H1 (cell line): ENCODE measurements around the gene ZNF385C. TPM values are rescaled to one million over a fixed set of nuclear protein-coding genes. Genes with fewer than 3 reads are reported as not detected.

Source experiments
- CTCF ChIA-PET: fragments of 300-600 bp; sonication (Branson Sonifier 250); formaldehyde crosslinking; loops from one replicate; lab custom pipeline; 2021; ENCODE audit not compliant: partially characterized antibody; lab: Charles Lee
- POLR2A ChIA-PET: fragments of 300-600 bp; sonication (Branson Sonifier 250); formaldehyde crosslinking; loops from one replicate; lab custom pipeline; 2021; ENCODE audit warnings: inconsistent platforms; ENCODE audit not compliant: partially characterized antibody; lab: Charles Lee
- DNase-seq, 2 experiments: peaks; one replicate each; pipeline versions ENCODE4 v3.0.0 to v3.0.0-alpha.2; 2010 to 2022; ENCODE audit warnings: low spot score in 2 of 2, low read depth in 1 of 2, mixed read lengths in 1 of 2
- FAIRE-seq: peaks from 2 replicates; lab custom pipeline; 2011; peaks lifted over from hg19 to GRCh38; lab: Jason Lieb, UNC
- H2AFZ ChIP-seq: 2 replicates; pipeline ENCODE4 v1.8.1; 2012; ENCODE audit warnings: low read length, inconsistent platforms
- H2AK5ac ChIP-seq: 2 replicates; pipeline ENCODE4 v1.6.1; 2013; ENCODE audit warnings: low read depth, low read length
- H2BK120ac ChIP-seq: replicated peaks from 2 replicates; pipeline ENCODE3; 2013; ENCODE audit warnings: low read depth, low read length, inconsistent platforms
- H2BK12ac ChIP-seq: 2 replicates; pipeline ENCODE4 v1.6.1; 2013; ENCODE audit warnings: low read depth, low read length
- H2BK15ac ChIP-seq: 2 replicates; pipeline ENCODE4 v1.6.1; 2013; ENCODE audit warnings: low read length
- H2BK20ac ChIP-seq: 2 replicates; pipeline ENCODE4 v1.6.1; 2013; ENCODE audit warnings: low read length
- H2BK5ac ChIP-seq: 2 replicates; pipeline ENCODE4 v1.6.1; 2013; ENCODE audit warnings: low read depth, low read length
- H3K14ac ChIP-seq: 2 replicates; pipeline ENCODE4 v1.6.1; 2013; ENCODE audit warnings: inconsistent platforms; ENCODE audit not compliant: insufficient read length
- H3K18ac ChIP-seq: 2 replicates; pipeline ENCODE4 v1.6.1; 2013; ENCODE audit warnings: low read length; ENCODE audit errors: extremely low read depth
- H3K23ac ChIP-seq: 2 replicates; pipeline ENCODE4 v1.6.1; 2013; ENCODE audit warnings: inconsistent platforms; ENCODE audit not compliant: insufficient read length
- H3K23me2 ChIP-seq: 2 replicates; pipeline ENCODE4 v1.6.1; 2013; ENCODE audit warnings: low read depth, low read length
- H3K27ac ChIP-seq: 2 replicates; pipeline ENCODE4 v1.6.1; 2011; ENCODE audit warnings: low read depth, low read length, inconsistent platforms
- H3K27me3 ChIP-seq, 4 experiments: replicated peaks in 1 of 4; 1 replicate in 1 of 4; 2 replicates in 3 of 4; pipeline versions ENCODE4 v1.6.1 to v1.8.1; 2011 to 2013; ENCODE audit warnings: low read length in 3 of 4, mild to moderate bottlenecking in 3 of 4, inconsistent platforms in 2 of 4, mixed read lengths in 2 of 4, moderate library complexity in 1 of 4; ENCODE audit not compliant: control insufficient read depth in 3 of 4, insufficient read depth in 3 of 4; ENCODE audit errors: extremely low read depth in 1 of 4
- H3K36me3 ChIP-seq, 4 experiments: 2 replicates each; pipeline versions ENCODE4 v1.6.1 to v1.8.1; 2011 to 2013; ENCODE audit warnings: mild to moderate bottlenecking in 4 of 4, low read length in 3 of 4, moderate library complexity in 2 of 4, control low read depth in 1 of 4, inconsistent platforms in 1 of 4; ENCODE audit not compliant: insufficient read depth in 4 of 4, control insufficient read depth in 2 of 4
- H3K4ac ChIP-seq: replicated peaks from 2 replicates; pipeline ENCODE3; 2013; ENCODE audit warnings: low read length, low read depth, mixed read lengths, inconsistent platforms; ENCODE audit not compliant: insufficient read length
- H3K4me1 ChIP-seq, 4 experiments: replicated peaks in 1 of 4; 1 replicate in 1 of 4; 2 replicates in 3 of 4; pipeline versions ENCODE4 v1.6.1 to v1.8.1; 2011 to 2013; ENCODE audit warnings: low read length in 3 of 4, inconsistent platforms in 2 of 4, mixed read lengths in 1 of 4; ENCODE audit not compliant: insufficient read depth in 4 of 4, control insufficient read depth in 3 of 4
- H3K4me2 ChIP-seq, 2 experiments: 2 replicates each; pipeline versions ENCODE4 v1.6.1 to v1.8.1; 2011 to 2013; ENCODE audit warnings: low read depth in 2 of 2, low read length in 2 of 2, control low read depth in 1 of 2, inconsistent platforms in 1 of 2, mild to moderate bottlenecking in 1 of 2; ENCODE audit not compliant: insufficient read depth in 1 of 2
- H3K4me3 ChIP-seq, 4 experiments: fragments of 200-600, 300-600 bp in 1 of 4; sonication (generic), shearing (Covaris generic), sonication (Bioruptor Twin) in 1 of 4; 2 replicates each; pipeline versions ENCODE4 v1.5.1 to v1.8.1; 2011 to 2016; ENCODE audit warnings: low read length in 4 of 4, low read depth in 3 of 4, control low read depth in 2 of 4, inconsistent platforms in 2 of 4, mild to moderate bottlenecking in 2 of 4, mixed read lengths in 1 of 4, moderate library complexity in 1 of 4; ENCODE audit not compliant: insufficient read depth in 2 of 4; ENCODE audit errors: extremely low read depth in 1 of 4
- H3K56ac ChIP-seq: replicated peaks from 2 replicates; pipeline ENCODE3; 2013; ENCODE audit warnings: low read depth, mild to moderate bottlenecking, mixed read lengths, low read length, inconsistent platforms; ENCODE audit not compliant: insufficient read length
- H3K79me1 ChIP-seq: 2 replicates; pipeline ENCODE4 v1.6.1; 2013; ENCODE audit warnings: low read depth, low read length, control low read depth
- H3K79me2 ChIP-seq, 2 experiments: 2 replicates each; pipeline versions ENCODE4 v1.6.1 to v1.8.1; 2012 to 2013; ENCODE audit warnings: low read length in 2 of 2, mild to moderate bottlenecking in 2 of 2, inconsistent platforms in 1 of 2; ENCODE audit not compliant: insufficient read depth in 2 of 2, control insufficient read depth in 1 of 2
- H3K9ac ChIP-seq, 4 experiments: replicated peaks in 1 of 4; 1 replicate in 1 of 4; 2 replicates in 3 of 4; pipeline versions ENCODE4 v1.6.1 to v1.8.1; 2011 to 2013; ENCODE audit warnings: low read depth in 3 of 4, low read length in 3 of 4, control low read depth in 2 of 4, mild to moderate bottlenecking in 2 of 4, moderate library complexity in 2 of 4, inconsistent platforms in 1 of 4; ENCODE audit errors: extremely low read depth in 1 of 4
- H3K9me3 ChIP-seq, 2 experiments: 2 replicates each; pipeline versions ENCODE4 v1.6.1 to v1.8.1; 2012 to 2013; ENCODE audit warnings: mild to moderate bottlenecking in 2 of 2, moderate library complexity in 2 of 2, control low read depth in 1 of 2, inconsistent platforms in 1 of 2, low read depth in 1 of 2, low read length in 1 of 2, mixed read lengths in 1 of 2; ENCODE audit not compliant: insufficient read depth in 2 of 2
- H4K20me1 ChIP-seq, 2 experiments: replicated peaks in 1 of 2; 2 replicates each; pipeline versions ENCODE3 to v1.8.1; 2011 to 2013; ENCODE audit warnings: inconsistent platforms in 2 of 2, low read length in 2 of 2, mild to moderate bottlenecking in 1 of 2; ENCODE audit not compliant: insufficient read depth in 2 of 2, control insufficient read depth in 1 of 2
- H4K5ac ChIP-seq: 2 replicates; pipeline ENCODE4 v1.6.1; 2013; ENCODE audit warnings: low read length, low read depth, mixed read lengths, inconsistent platforms; ENCODE audit not compliant: insufficient read length
- H4K8ac ChIP-seq: 2 replicates; pipeline ENCODE4 v1.8.0; 2013; ENCODE audit warnings: mild to moderate bottlenecking, moderate library complexity, low read length, inconsistent platforms; ENCODE audit not compliant: insufficient read depth; ENCODE audit errors: extremely low read depth
- H4K91ac ChIP-seq: replicated peaks from 2 replicates; pipeline ENCODE3; 2013; ENCODE audit warnings: low read length, mixed read lengths, inconsistent platforms; ENCODE audit not compliant: insufficient read length
- CEBPB ChIP-seq: IDR thresholded peaks from 2 replicates; pipeline ENCODE4 v1.6.1; 2012; ENCODE audit warnings: low read depth, low read length
- EZH2 ChIP-seq: fragments of 200-600 bp; sonication (generic); IDR thresholded peaks from 2 replicates; pipeline ENCODE4 v1.7.1; 2012; ENCODE audit warnings: low read depth, mild to moderate bottlenecking, moderate library complexity, low read length, inconsistent platforms; ENCODE audit not compliant: severe bottlenecking
- KDM5A ChIP-seq: fragments of 200-600 bp; IDR thresholded peaks from 2 replicates; pipeline ENCODE4 v1.7.1; 2012; ENCODE audit warnings: mild to moderate bottlenecking, low read length, inconsistent platforms, mixed read lengths
- NRF1 ChIP-seq: IDR thresholded peaks from 2 replicates; pipeline ENCODE4 v1.6.1; 2011; ENCODE audit warnings: mild to moderate bottlenecking, low read depth, low read length, improper control_type of control experiment
- TAF1 ChIP-seq: IDR thresholded peaks from 2 replicates; pipeline ENCODE4 v1.6.1; 2011; ENCODE audit warnings: mild to moderate bottlenecking, low read depth, low read length
- WGBS, 2 experiments: shearing (Covaris generic) in 1 of 2; methylation state at CpG; one replicate each; pipeline versions ENCODE4 v1.1.6 to v1.1.7; 2013 to 2015; ENCODE audit warnings: low lambda C conversion rate in 2 of 2, mixed read lengths in 2 of 2, inconsistent platforms in 1 of 2, low coverage in 1 of 2, missing lambda C conversion rate in 1 of 2; ENCODE audit not compliant: insufficient replicate concordance in 2 of 2, insufficient coverage in 1 of 2, insufficient read length in 1 of 2; ENCODE audit errors: extremely low coverage in 1 of 2, missing lambda C conversion rate in 1 of 2; 5-methylcytosine and 5-hydroxymethylcytosine counted together
- polyA plus RNA-seq, 7 experiments: library from polyadenylated mRNA; depleted of rRNA in 3 of 7; stranded (reverse) in 5 of 7; unstranded in 2 of 7; fragments of >200 nt in 5 of 7; fragments of 200-250 nt in 2 of 7; gene quantifications; 1 replicate in 5 of 7; 2 replicates in 1 of 7; 4 replicates in 1 of 7; pipeline versions ENCODE4 v1.2.1 to v1.2.3, GENCODE V29; 2011 to 2013; ENCODE audit warnings: missing spikeins in 2 of 7, mixed read lengths in 2 of 7
- total RNA-seq: library from RNA; stranded (reverse); fragmentation: NEBNext Ultra II Directional; extraction: Animal tissue kit (Norgen Biotek cat#: 25700); gene quantifications from 2 replicates; pipeline ENCODE4 v1.2.1, GENCODE V29; 2021

The ZNF385C gene
- total and polyA plus RNA-seq, 2 of the 8 experiments (the other 6 are each of a cell fraction or from before 2014, with no cell fraction given) = 3.9 to 6.1 TPM

GRCh38 chr17:42107124-42107523, 8.9 kb upstream of the ZNF385C start:
- H3K4me3 ChIP-seq = peak overlapping the region; percentile 39 to 60 (median 42); a peak in 5 of 8 replicates
- no peak overlapping the region for H2BK12ac ChIP-seq
- FAIRE-seq = no peak
- peaks cover 2% of the 10 kb centered on the region; the same call in 1 of the 2 replicates for H3K23me2 ChIP-seq
- no peaks in the 10 kb centered on the region for H3K36me3 ChIP-seq
- POLR2A ChIA-PET = interaction anchor here (1.7 to 7.2 kb wide), 3 partner anchors 14 to 90 kb away, joined by 4 to 51 read pairs (median 13); partner anchors contain the start of genes DNAJC7, HSPB9 and KAT2A
- peak overlapping the region; percentile 51 to 76; a peak in 3 of 4 replicates for H3K4me2 ChIP-seq
- no peak overlapping the region for H3K23ac ChIP-seq
- H2BK15ac ChIP-seq = no peak overlapping the region
- no peak overlapping the region for H4K91ac ChIP-seq
- H3K27me3 ChIP-seq = no peaks in the 10 kb centered on the region
- no peak overlapping the region for H3K56ac ChIP-seq
- no peak overlapping the region for H3K9ac ChIP-seq
- no peak overlapping the region for H2BK20ac ChIP-seq
- H2BK120ac ChIP-seq = no peak overlapping the region
- no peak for DNase-seq
- no peaks in the 10 kb centered on the region for H3K79me1 ChIP-seq
- H3K18ac ChIP-seq = no peak overlapping the region
- no peak overlapping the region for H2AFZ ChIP-seq
- no peak overlapping the region for H3K27ac ChIP-seq
- H3K79me2 ChIP-seq = no peaks in the 10 kb centered on the region
- H4K5ac ChIP-seq = no peak overlapping the region
- H3K14ac ChIP-seq = no peak overlapping the region
- no peak overlapping the region for H4K8ac ChIP-seq
- TF ChIP-seq CEBPB (peak; percentile 65; the same call in 1 of the 2 replicates), NRF1 (no peak), TAF1 (no peak), KDM5A (no peak), EZH2 (no peak)
- TF ChIP-seq, all 59 proteins: peak for 1
- no peak overlapping the region for H2BK5ac ChIP-seq
- no peak overlapping the region for H3K4ac ChIP-seq
- no peaks in the 10 kb centered on the region for H4K20me1 ChIP-seq
- H3K9me3 ChIP-seq = no peaks in the 10 kb centered on the region
- 61% methylated on average over 5 of the region's 6 CpGs; no CpG with 5 or more reads in 1 of the 2 experiments for whole genome bisulfite sequencing, 2 experiments
- CTCF ChIA-PET = interaction anchor here (1.0 to 39.4 kb wide), 7 partner anchors 9 to 321 kb away, joined by 3 to 1084 read pairs (median 323); partner anchors contain the start of genes DHX58, DNAJC7, HSPB9 and JUP
- H3K4me1 ChIP-seq = peaks cover 0 to 12% (median 9%) of the 10 kb centered on the region in 4 experiments; a peak in 6 of 7 replicates
- H2AK5ac ChIP-seq = no peak overlapping the region
